K562 (cell line): Measurements from ENCODE around the gene PCID2. TPM values are rescaled to one million over a fixed set of nuclear protein-coding genes. Genes with fewer than 3 reads are reported as not detected.

Experiments
- ATAC-seq: fragments of 200-7000 bp; cut with Tn5 transposase; 3 replicates; pipeline ENCODE4 v1.9.1; 2020; ENCODE audit warnings: moderate library complexity
- BruUV-seq: library from RNA; stranded (reverse); fragments of 400-500 nt; replicated peaks from 2 replicates; lab custom pipeline; 2021; lab: Mats Ljungman, UMichigan
- CTCF ChIA-PET: fragments of 300-600 bp; formaldehyde crosslinking; extraction: SDS; loops from one replicate; lab custom pipeline; 2021; ENCODE audit warnings: low intra/inter-chr PET ratio; lab: Yijun Ruan, JAX
- POLR2A ChIA-PET: fragments of 300-600, 350-650 bp; sonication (Branson Sonifier 250); formaldehyde crosslinking; extraction: SDS; loops from one replicate; lab custom pipeline; 2021; ENCODE audit warnings: antibody characterized with exemption, inconsistent platforms; lab: Yijun Ruan, JAX
- DNase-seq, 4 experiments: peaks; one replicate each; pipeline versions ENCODE4 v3.0.0 to v3.0.0-alpha.2; 2011 to 2018; ENCODE audit warnings: low spot score in 3 of 4, mixed read lengths in 3 of 4; ENCODE audit errors: extremely low read depth in 1 of 4
- FAIRE-seq: peaks from 2 replicates; lab custom pipeline; 2011; peaks lifted over from hg19 to GRCh38; lab: Jason Lieb, UNC
- H2AFZ ChIP-seq: 2 replicates; pipeline ENCODE4 v1.6.0; 2011; ENCODE audit warnings: low read depth, low read length, control low read depth, inconsistent platforms
- H3K27ac ChIP-seq: fragments of 200-600 bp; 3 replicates; pipeline ENCODE4 v1.8.0; 2011; ENCODE audit warnings: low read depth, mild to moderate bottlenecking, control low read depth, inconsistent platforms, low read length, moderate library complexity, mixed read lengths; ENCODE audit errors: extremely low read depth
- H3K27me3 ChIP-seq, 2 experiments: fragments of 300-600 bp in 1 of 2; 2 replicates in 1 of 2; 3 replicates in 1 of 2; pipeline versions ENCODE4 v1.6.0 to v1.8.0; 2011; ENCODE audit warnings: inconsistent platforms in 2 of 2, low read length in 2 of 2, mild to moderate bottlenecking in 1 of 2, mixed read lengths in 1 of 2, moderate library complexity in 1 of 2; ENCODE audit not compliant: control insufficient read depth in 2 of 2, insufficient read depth in 2 of 2
- H3K36me3 ChIP-seq: fragments of 300-600 bp; 3 replicates; pipeline ENCODE4 v1.8.0; 2011; ENCODE audit warnings: mild to moderate bottlenecking, low read length, inconsistent platforms; ENCODE audit not compliant: control insufficient read depth, insufficient read depth
- H3K4me1 ChIP-seq, 2 experiments: fragments of 200-600 bp in 1 of 2; replicated peaks in 1 of 2; 2 replicates in 1 of 2; 3 replicates in 1 of 2; pipeline versions ENCODE4 v1.5.1 to v1.8.0; 2011; ENCODE audit warnings: inconsistent platforms in 2 of 2, low read length in 2 of 2, mild to moderate bottlenecking in 1 of 2, mixed read lengths in 1 of 2, moderate library complexity in 1 of 2; ENCODE audit not compliant: control insufficient read depth in 2 of 2, insufficient read depth in 2 of 2
- H3K4me2 ChIP-seq: 2 replicates; pipeline ENCODE4 v1.6.1; 2011; ENCODE audit warnings: low read length, control low read depth, inconsistent platforms, mixed read lengths; ENCODE audit not compliant: insufficient read depth
- H3K4me3 ChIP-seq: fragments of 200-600 bp; sonication (generic), shearing (Covaris generic); 2 replicates; pipeline ENCODE4 v1.5.1; 2016; ENCODE audit warnings: control low read depth, inconsistent platforms
- H3K79me2 ChIP-seq: fragments of 200-600 bp; 3 replicates; pipeline ENCODE4 v1.8.0; 2011; ENCODE audit warnings: low read length, inconsistent platforms; ENCODE audit not compliant: control insufficient read depth, insufficient read depth
- H3K9ac ChIP-seq, 2 experiments: 2 replicates each; pipeline versions ENCODE4 v1.6.0 to v1.6.1; 2011; ENCODE audit warnings: low read depth in 2 of 2, low read length in 2 of 2, control low read depth in 1 of 2, inconsistent platforms in 1 of 2, mild to moderate bottlenecking in 1 of 2, mixed read lengths in 1 of 2; ENCODE audit not compliant: insufficient read depth in 1 of 2
- H3K9me1 ChIP-seq: one replicate; pipeline ENCODE4 v1.6.0; 2011; ENCODE audit warnings: inconsistent platforms, mild to moderate bottlenecking, low read length, moderate library complexity; ENCODE audit not compliant: control insufficient read depth, insufficient read depth
- H3K9me3 ChIP-seq: replicated peaks from 2 replicates; pipeline ENCODE4 v1.5.1; 2011; ENCODE audit warnings: low read depth, low read length, inconsistent platforms; ENCODE audit not compliant: control insufficient read depth, insufficient read depth
- H4K20me1 ChIP-seq: replicated peaks from 2 replicates; pipeline ENCODE4 v1.6.1; 2011; ENCODE audit warnings: low read length, inconsistent platforms, mixed read lengths; ENCODE audit not compliant: control insufficient read depth, insufficient read depth
- ARHGAP35 ChIP-seq: fragments of 450-650 bp; IDR thresholded peaks from 2 replicates; pipeline ENCODE4 v1.6.1; 2018; ENCODE audit not compliant: partially characterized antibody
- RFX1 ChIP-seq: fragments of 450-650 bp; IDR thresholded peaks from 2 replicates; pipeline ENCODE4 v1.6.1; 2016; ENCODE audit warnings: mild to moderate bottlenecking, moderate library complexity
- RREB1 ChIP-seq: fragments of 250-450 bp; sonication (Bioruptor Pico); IDR thresholded peaks from 2 replicates; pipeline ENCODE4 v1.4.0; 2020
- SMAD1 ChIP-seq: fragments of 150-350 bp; IDR thresholded peaks from 2 replicates; pipeline ENCODE4 v1.6.1; 2014; ENCODE audit warnings: low read length, low read depth; ENCODE audit not compliant: partially characterized antibody
- SNIP1 ChIP-seq: fragments of 450-650 bp; IDR thresholded peaks from 2 replicates; pipeline ENCODE4 v1.7.1; 2017; ENCODE audit warnings: low read depth, mild to moderate bottlenecking
- THAP12 ChIP-seq: fragments of 250-450 bp; sonication (Bioruptor Pico); IDR thresholded peaks from 2 replicates; pipeline ENCODE4 v1.9.0; 2021; ENCODE audit warnings: mild to moderate bottlenecking, inconsistent platforms
- THRB ChIP-seq: fragments of 450-650 bp; formaldehyde crosslinking; conservative IDR thresholded peaks from 2 replicates; pipeline ENCODE4 v1.4.0; 2022; ENCODE audit warnings: mild to moderate bottlenecking, missing genetic modification characterization
- ZNF239 ChIP-seq: fragments of 250-450 bp; sonication (Bioruptor Pico); IDR thresholded peaks from 2 replicates; pipeline ENCODE4 v1.4.0; 2020; ENCODE audit warnings: mild to moderate bottlenecking
- ZNF324 ChIP-seq: fragments of 250-450 bp; sonication (Bioruptor Pico); IDR thresholded peaks from 2 replicates; pipeline ENCODE4 v1.4.0; 2020; ENCODE audit warnings: mild to moderate bottlenecking
- ZNF655 ChIP-seq: fragments of 250-450 bp; sonication (Bioruptor Pico); IDR thresholded peaks from 2 replicates; pipeline ENCODE4 v1.5.0; 2021
- ZNF764 ChIP-seq: fragments of 250-450 bp; sonication (Bioruptor Pico); IDR thresholded peaks from 2 replicates; pipeline ENCODE4 v1.4.0; 2020; ENCODE audit warnings: low read depth, mild to moderate bottlenecking, moderate library complexity
- WGBS: fragments of 100-300 bp; shearing (Covaris generic); methylation state at CpG from one replicate; pipeline ENCODE4 v1.1.6; 2016; ENCODE audit warnings: low coverage, mixed read lengths; ENCODE audit not compliant: insufficient coverage; ENCODE audit errors: missing lambda C conversion rate; 5-methylcytosine and 5-hydroxymethylcytosine counted together
- in situ Hi-C: fragments of 300-500 bp; cut with MboI; formaldehyde crosslinking; loops from 4 replicates; pipeline ENCODE4 v1.15.0; 2018; ENCODE audit warnings: inconsistent platforms, mixed read lengths
- intact Hi-C: fragments of 100-400 bp; cut with micrococcal nuclease; formaldehyde crosslinking; loops from 2 replicates; pipeline ENCODE4 v1.14.2; 2022
- polyA plus RNA-seq, 8 experiments: library from polyadenylated mRNA; depleted of rRNA in 4 of 8; stranded (reverse) in 5 of 8; unstranded in 3 of 8; fragments of >200 nt; fragmentation: Nextera tagmentation in 2 of 8; fragmentation: Illumina TruSeq in 1 of 8; extraction: Ambion mirVana in 2 of 8; extraction: Trizol in 1 of 8; gene quantifications; 2 replicates each; pipeline versions ENCODE4 v1.2.1 to v1.2.3, GENCODE V29; 2011 to 2014; ENCODE audit warnings: inconsistent platforms in 1 of 8, missing spikeins in 1 of 8
- total RNA-seq, 7 experiments: library from RNA; depleted of rRNA in 6 of 7; stranded (reverse); fragments of >200 nt in 6 of 7; fragmentation: Illumina TruSeq in 2 of 7; extraction: Trizol in 2 of 7; gene quantifications; 2 replicates each; pipeline versions ENCODE4 v1.2.1 to v1.2.3, GENCODE V29; 2011 to 2021; ENCODE audit warnings: low replicate concordance in 1 of 7

PCID2 gene
- total and polyA plus RNA-seq, 9 of the 15 experiments (the other 6 are each of a cell fraction or from before 2014, with no cell fraction given): 39.6 to 117 (median 59.6) TPM

- no peak overlapping the region for H3K4me3 ChIP-seq
- peaks cover 19 to 31% of the 10 kb centered on the region in 2 experiments; a peak in 4 of 5 replicates for H3K4me1 ChIP-seq
- ChIA-PET CTCF (no interaction called here), POLR2A (no interaction called here)
- no peaks in the 10 kb centered on the region for H3K36me3 ChIP-seq
- DNase-seq: no peak
- H3K4me2 ChIP-seq: no peak overlapping the region
- in situ Hi-C loops: no loop called here
- no peaks in the 10 kb centered on the region for H3K79me2 ChIP-seq
- no peak overlapping the region for H2AFZ ChIP-seq
- 88% methylated on average over 8 of the region's 9 CpGs for WGBS
- no peak overlapping the region for H3K9ac ChIP-seq
- no peak for FAIRE-seq
- no TSS peak for BruUV-seq
- ATAC-seq: no peak
- no peaks in the 10 kb centered on the region for H4K20me1 ChIP-seq
- intact Hi-C loops: no loop called here
- H3K27me3 ChIP-seq: no peaks in the 10 kb centered on the region
- no peaks in the 10 kb centered on the region for H3K9me1 ChIP-seq
- H3K9me3 ChIP-seq: no peaks in the 10 kb centered on the region; the same call in 1 of the 2 replicates
- H3K27ac ChIP-seq: no peak overlapping the region
- TF ChIP-seq THRB (CRISPR knock-in tag) (no peak), ZNF239 (CRISPR knock-in tag) (no peak), SNIP1 (no peak), ZNF324 (no peak), ARHGAP35 (no peak), SMAD1 (no peak), THAP12 (CRISPR knock-in tag) (no peak), ZNF655 (no peak), ZNF764 (CRISPR knock-in tag) (no peak), RFX1 (no peak), RREB1 (CRISPR knock-in tag) (no peak)
Measured at GRCh38 chr13:113155982-113156655, 52.4 kb downstream of the PCID2 start.
